Measurements from ENCODE around the gene SH3PXD2B. TPM values are rescaled to one million over a fixed set of nuclear protein-coding genes. Genes with fewer than 3 reads are reported as not detected.
"Not testable (repeated sequence)": the region's sequence is repeated elsewhere in the genome, so short reads cannot be mapped to it uniquely, and the experiment has no call there.

Gene SH3PXD2B
- total RNA-seq, 1 experiment from 2014 or later, result 15.7 TPM

GRCh38 chr5:172417983-172418630, 36.2 kb downstream of the SH3PXD2B start:
- peak; percentile 89 for DNase-seq (ENCODE audit: low read depth)

- DNase-seq (ENCODE audit: low read depth), result no peak
Measured at GRCh38 chr5:172417130-172417841, 37.0 kb downstream of the SH3PXD2B start.

- no peak for DNase-seq (ENCODE audit: low read depth)
Measured at GRCh38 chr5:172415362-172416275, 38.7 kb downstream of the SH3PXD2B start.

- peak; percentile 86 for DNase-seq (ENCODE audit: low read depth)
Measured at GRCh38 chr5:172414531-172415361, 39.6 kb downstream of the SH3PXD2B start.

GRCh38 chr5:172413601-172414171, 40.6 kb downstream of the SH3PXD2B start:
- DNase-seq (ENCODE audit: low read depth), result no peak

- DNase-seq (ENCODE audit: low read depth), result peak; percentile 98
Measured at GRCh38 chr5:172412724-172413286, 41.5 kb downstream of the SH3PXD2B start.

- DNase-seq (ENCODE audit: low read depth), result peak; percentile 71
Measured at GRCh38 chr5:172411484-172412072, 42.7 kb downstream of the SH3PXD2B start.

- DNase-seq (ENCODE audit: low read depth), result no peak
Measured at GRCh38 chr5:172410662-172411483, 43.5 kb downstream of the SH3PXD2B start.

- DNase-seq (ENCODE audit: low read depth), result peak; percentile 96
Measured at GRCh38 chr5:172410160-172410559, 44.2 kb downstream of the SH3PXD2B start.

GRCh38 chr5:172409477-172409876, 44.8 kb downstream of the SH3PXD2B start:
- not testable (repeated sequence) for DNase-seq (ENCODE audit: low read depth)

- DNase-seq (ENCODE audit: low read depth), result peak; percentile 93
Measured at GRCh38 chr5:172407822-172408221, 46.5 kb downstream of the SH3PXD2B start.

- peak; percentile 86 for DNase-seq (ENCODE audit: low read depth)
Measured at GRCh38 chr5:172407241-172407691, 47.1 kb downstream of the SH3PXD2B start.

GRCh38 chr5:172405226-172406107, 48.9 kb downstream of the SH3PXD2B start:
- no peak for DNase-seq (ENCODE audit: low read depth)

GRCh38 chr5:172404746-172405145, 49.6 kb downstream of the SH3PXD2B start:
- DNase-seq (ENCODE audit: low read depth), result no peak

- no peak for DNase-seq (ENCODE audit: low read depth)
Measured at GRCh38 chr5:172403817-172404216, 50.5 kb downstream of the SH3PXD2B start.

GRCh38 chr5:172403189-172403796, 51.0 kb downstream of the SH3PXD2B start:
- no peak for DNase-seq (ENCODE audit: low read depth)

GRCh38 chr5:172402531-172403188, 51.7 kb downstream of the SH3PXD2B start:
- no peak for DNase-seq (ENCODE audit: low read depth)
